Endodermal cell (in vitro differentiated cells): ENCODE data around the gene JAML. TPM values are rescaled to one million over a fixed set of nuclear protein-coding genes. Genes with fewer than 3 reads are reported as not detected.

ENCODE experiments used
- DNase-seq: peaks from one replicate; pipeline ENCODE4 v3.0.0-alpha.2; 2017
- H3K27ac ChIP-seq: 2 replicates; pipeline ENCODE4 v1.5.1; 2013; ENCODE audit warnings: mild to moderate bottlenecking, low read depth, low read length, moderate library complexity
- H3K27me3 ChIP-seq: 2 replicates; pipeline ENCODE4 v1.6.1; 2013; ENCODE audit warnings: mild to moderate bottlenecking, low read length, moderate library complexity; ENCODE audit not compliant: insufficient read depth, control insufficient read depth, poor library complexity, severe bottlenecking
- H3K36me3 ChIP-seq: 2 replicates; pipeline ENCODE4 v1.7.0; 2013; ENCODE audit warnings: mild to moderate bottlenecking, low read length, moderate library complexity; ENCODE audit not compliant: control insufficient read depth, insufficient read depth
- H3K4me1 ChIP-seq: one replicate; pipeline ENCODE4 v1.7.0; 2013; ENCODE audit warnings: low read length; ENCODE audit not compliant: control insufficient read depth, insufficient read depth
- H3K4me3 ChIP-seq: 2 replicates; pipeline ENCODE4 v1.5.1; 2013; ENCODE audit warnings: mild to moderate bottlenecking, low read length, moderate library complexity
- H3K9ac ChIP-seq: 2 replicates; pipeline ENCODE4 v1.6.1; 2013; ENCODE audit warnings: mild to moderate bottlenecking, low read length, moderate library complexity; ENCODE audit not compliant: poor library complexity, severe bottlenecking; ENCODE audit errors: extremely low read depth
- H3K9me3 ChIP-seq: 2 replicates; pipeline ENCODE4 v1.6.1; 2013; ENCODE audit warnings: mild to moderate bottlenecking, low read length, moderate library complexity; ENCODE audit not compliant: control insufficient read depth
- H3K27ac Mint-ChIP-seq: 2 replicates; pipeline ENCODE4 v1.8.0; 2020; ENCODE audit warnings: mixed read lengths
- H3K27me3 Mint-ChIP-seq: 2 replicates; pipeline ENCODE4 v1.8.0; 2021; ENCODE audit warnings: mild to moderate bottlenecking, mixed read lengths; ENCODE audit not compliant: insufficient read depth
- H3K36me3 Mint-ChIP-seq: 2 replicates; pipeline ENCODE4 v1.8.0; 2020; ENCODE audit warnings: low read depth, mixed read lengths
- H3K4me1 Mint-ChIP-seq: 2 replicates; pipeline ENCODE4 v1.8.0; 2020; ENCODE audit warnings: mixed read lengths
- H3K4me3 Mint-ChIP-seq: 2 replicates; pipeline ENCODE4 v1.8.0; 2020; ENCODE audit warnings: mild to moderate bottlenecking, moderate library complexity, mixed read lengths
- H3K9me3 Mint-ChIP-seq: 2 replicates; pipeline ENCODE4 v1.8.0; 2020; ENCODE audit warnings: mild to moderate bottlenecking, mixed read lengths
- WGBS, 2 experiments: methylation state at CpG; one replicate each; pipeline versions ENCODE4 v1.1.5 to v1.1.7; 2013; ENCODE audit warnings: missing lambda C conversion rate in 2 of 2, mixed read lengths in 1 of 2; ENCODE audit not compliant: insufficient coverage in 1 of 2, insufficient read length in 1 of 2; 5-methylcytosine and 5-hydroxymethylcytosine counted together
- total RNA-seq, 2 donors: library from RNA; stranded (reverse); fragmentation: NEBNext Ultra II Directional in 1 of 2; extraction: Animal tissue kit (Norgen Biotek cat#: 25700) in 1 of 2; gene quantifications; 2 replicates in 1 of 2; 3 replicates in 1 of 2; pipeline ENCODE4 v1.2.1, GENCODE V29; 2021
- TF ChIP-seq, protein P1 (sequence below): fragments of 200-600 bp; sonication (generic); conservative IDR thresholded peaks from 2 replicates; pipeline ENCODE4 v1.5.0; 2021; ENCODE audit warnings: antibody characterized with exemption, mild to moderate bottlenecking

JAML gene
- total RNA-seq, 2 donors from 2014 or later, result 0.40 to 0.55 TPM

DNA sequence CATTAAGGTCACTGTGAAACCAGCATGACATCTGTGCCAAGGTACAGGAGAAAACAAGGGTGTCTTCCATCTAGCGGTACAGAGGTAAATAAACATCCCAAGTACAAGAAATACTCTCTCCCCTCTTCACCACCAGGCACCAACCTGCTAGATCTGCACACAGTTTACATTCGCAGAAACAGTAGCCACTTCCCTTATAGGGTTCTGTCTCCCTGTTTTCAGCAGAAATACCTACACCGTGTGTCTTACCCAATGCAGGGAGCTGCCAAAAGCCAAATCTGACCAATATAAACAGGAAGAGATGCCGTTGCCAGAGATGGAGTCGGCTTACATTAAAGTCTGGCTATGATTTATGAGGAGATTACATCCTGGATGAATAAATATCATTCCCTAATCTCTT lies 73.4 kb downstream of the JAML start:
- Mint-ChIP-seq H3K36me3 (no peaks in the 10 kb centered on the region), H3K9me3 (no peaks in the 10 kb centered on the region), H3K4me3 (no peak overlapping the region), H3K27me3 (peaks cover 97% of the 10 kb centered on the region), H3K27ac (no peak overlapping the region), H3K4me1 (peaks cover 15% of the 10 kb centered on the region)
- WGBS, 2 experiments, result 85 to 87% methylated on average over 4 to 5 of the region's 5 CpGs
- TF ChIP-seq, protein P1, sequence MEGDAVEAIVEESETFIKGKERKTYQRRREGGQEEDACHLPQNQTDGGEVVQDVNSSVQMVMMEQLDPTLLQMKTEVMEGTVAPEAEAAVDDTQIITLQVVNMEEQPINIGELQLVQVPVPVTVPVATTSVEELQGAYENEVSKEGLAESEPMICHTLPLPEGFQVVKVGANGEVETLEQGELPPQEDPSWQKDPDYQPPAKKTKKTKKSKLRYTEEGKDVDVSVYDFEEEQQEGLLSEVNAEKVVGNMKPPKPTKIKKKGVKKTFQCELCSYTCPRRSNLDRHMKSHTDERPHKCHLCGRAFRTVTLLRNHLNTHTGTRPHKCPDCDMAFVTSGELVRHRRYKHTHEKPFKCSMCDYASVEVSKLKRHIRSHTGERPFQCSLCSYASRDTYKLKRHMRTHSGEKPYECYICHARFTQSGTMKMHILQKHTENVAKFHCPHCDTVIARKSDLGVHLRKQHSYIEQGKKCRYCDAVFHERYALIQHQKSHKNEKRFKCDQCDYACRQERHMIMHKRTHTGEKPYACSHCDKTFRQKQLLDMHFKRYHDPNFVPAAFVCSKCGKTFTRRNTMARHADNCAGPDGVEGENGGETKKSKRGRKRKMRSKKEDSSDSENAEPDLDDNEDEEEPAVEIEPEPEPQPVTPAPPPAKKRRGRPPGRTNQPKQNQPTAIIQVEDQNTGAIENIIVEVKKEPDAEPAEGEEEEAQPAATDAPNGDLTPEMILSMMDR, result no peak
- H3K4me3 ChIP-seq, result no peak overlapping the region
- H3K9ac ChIP-seq, result no peak overlapping the region
- H3K9me3 ChIP-seq, result no peaks in the 10 kb centered on the region
- H3K4me1 ChIP-seq, result peaks cover 3% of the 10 kb centered on the region
- DNase-seq, result no peak
- H3K36me3 ChIP-seq, result no peaks in the 10 kb centered on the region
- no peak overlapping the region for H3K27ac ChIP-seq
- H3K27me3 ChIP-seq, result peaks cover 100% of the 10 kb centered on the region

DNA sequence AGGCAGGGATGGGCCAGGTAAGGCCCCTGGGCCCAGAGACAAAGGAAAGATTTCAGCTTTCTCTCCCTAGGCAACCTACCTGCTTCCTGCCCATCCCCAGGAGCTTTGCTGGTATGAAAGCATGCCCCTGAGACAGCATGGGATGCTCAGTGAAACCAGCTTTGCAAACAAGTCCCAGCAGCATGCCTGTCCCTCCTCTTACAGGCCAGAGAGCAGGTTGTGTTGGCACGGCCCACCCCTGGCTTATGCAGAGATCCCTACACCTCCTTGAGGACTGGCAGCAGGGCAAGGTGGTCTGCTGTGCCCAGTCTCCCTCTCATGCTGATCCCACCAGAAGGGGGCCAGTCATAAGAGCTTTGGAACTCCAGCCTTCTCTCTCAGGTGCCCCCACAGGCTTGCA lies 75.3 kb downstream of the JAML start:
- Mint-ChIP-seq H3K9me3 (no peaks in the 10 kb centered on the region), H3K4me3 (no peak overlapping the region), H3K4me1 (peaks cover 14% of the 10 kb centered on the region), H3K27ac (no peak overlapping the region), H3K36me3 (no peaks in the 10 kb centered on the region), H3K27me3 (peaks cover 92% of the 10 kb centered on the region)
- WGBS, 2 experiments, result 50 to 70% methylated on average over 1 of the region's 1 CpG
- Histone ChIP-seq H3K27me3 (peaks cover 94% of the 10 kb centered on the region), H3K4me1 (no peaks in the 10 kb centered on the region), H3K36me3 (no peaks in the 10 kb centered on the region), H3K27ac (no peak overlapping the region), H3K9ac (no peak overlapping the region), H3K9me3 (no peaks in the 10 kb centered on the region), H3K4me3 (no peak overlapping the region)
- TF ChIP-seq, protein P1, result peak; percentile 23
- peak; percentile 52 for DNase-seq

DNA sequence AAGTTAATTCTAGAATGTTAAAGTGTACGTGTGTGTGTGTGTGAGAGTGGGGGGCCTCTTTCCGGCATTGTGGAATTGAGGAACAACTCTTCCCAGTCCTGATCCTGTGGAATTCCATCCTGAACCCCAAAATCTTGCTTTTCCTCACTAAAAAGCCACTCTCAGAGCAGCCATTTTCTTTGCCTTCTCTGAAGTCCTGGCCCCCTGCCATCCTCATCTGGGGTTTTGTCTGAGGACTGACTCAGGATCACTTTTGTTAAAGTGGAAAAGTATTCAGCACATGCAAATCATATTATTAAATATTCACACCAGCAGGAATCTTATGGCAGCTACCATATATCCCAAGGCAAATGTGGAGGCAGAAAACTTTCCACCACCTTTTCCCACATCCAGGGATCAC lies 76.0 kb downstream of the JAML start:
- Histone ChIP-seq H3K36me3 (no peaks in the 10 kb centered on the region), H3K4me3 (no peak overlapping the region), H3K27ac (no peak overlapping the region), H3K27me3 (peaks cover 94% of the 10 kb centered on the region), H3K9ac (no peak overlapping the region), H3K9me3 (no peaks in the 10 kb centered on the region), H3K4me1 (no peaks in the 10 kb centered on the region)
- no peak for DNase-seq
- H3K27me3 Mint-ChIP-seq, result peaks cover 92% of the 10 kb centered on the region
- H3K27ac Mint-ChIP-seq, result no peak overlapping the region
- no peaks in the 10 kb centered on the region for H3K36me3 Mint-ChIP-seq
- 60 to 83% methylated on average over 1 to 2 of the region's 2 CpGs for WGBS, 2 experiments
- no peak overlapping the region for H3K4me3 Mint-ChIP-seq
- TF ChIP-seq, protein P1, result no peak
- H3K9me3 Mint-ChIP-seq, result no peaks in the 10 kb centered on the region
- peaks cover 12% of the 10 kb centered on the region for H3K4me1 Mint-ChIP-seq
